H1 (cell line): Measurements from ENCODE around the gene HIPK3. TPM values are rescaled to one million over a fixed set of nuclear protein-coding genes. Genes with fewer than 3 reads are reported as not detected.

Source experiments
- GABPA ChIP-seq: IDR thresholded peaks from 2 replicates; pipeline ENCODE4 v1.6.1; 2011; ENCODE audit warnings: mild to moderate bottlenecking, low read length, moderate library complexity, borderline replicate concordance; ENCODE audit not compliant: insufficient read depth
- NANOG ChIP-seq: IDR thresholded peaks from 2 replicates; pipeline ENCODE4 v1.6.1; 2011; ENCODE audit warnings: low read length, low read depth, mild to moderate bottlenecking, inconsistent platforms; ENCODE audit not compliant: insufficient read depth, poor library complexity, severe bottlenecking
- RBBP5 ChIP-seq: IDR thresholded peaks from 2 replicates; pipeline ENCODE4 v1.7.1; 2012; ENCODE audit warnings: low read depth, mild to moderate bottlenecking, inconsistent platforms, low read length, moderate library complexity, borderline replicate concordance
- RFX5 ChIP-seq: IDR thresholded peaks from 2 replicates; pipeline ENCODE4 v1.6.1; 2011; ENCODE audit warnings: low read depth, low read length, improper control_type of control experiment, borderline replicate concordance
- SP4 ChIP-seq: IDR thresholded peaks from 2 replicates; pipeline ENCODE4 v1.6.1; 2012; ENCODE audit warnings: low read length, inconsistent platforms
- TAF7 ChIP-seq: optimal IDR thresholded peaks from 2 replicates; pipeline ENCODE3; 2011; ENCODE audit warnings: low read depth, mild to moderate bottlenecking, inconsistent platforms, low read length, moderate library complexity, borderline replicate concordance
- TEAD4 ChIP-seq: IDR thresholded peaks from 2 replicates; pipeline ENCODE4 v1.6.1; 2012; ENCODE audit warnings: low read depth, low read length, inconsistent platforms, mixed read lengths
- polyA plus RNA-seq, 7 experiments: library from polyadenylated mRNA; depleted of rRNA in 3 of 7; stranded (reverse) in 5 of 7; unstranded in 2 of 7; fragments of >200 nt in 5 of 7; fragments of 200-250 nt in 2 of 7; gene quantifications; 1 replicate in 5 of 7; 2 replicates in 1 of 7; 4 replicates in 1 of 7; pipeline versions ENCODE4 v1.2.1 to v1.2.3, GENCODE V29; 2011 to 2013; ENCODE audit warnings: missing spikeins in 2 of 7, mixed read lengths in 2 of 7
- total RNA-seq: library from RNA; stranded (reverse); fragmentation: NEBNext Ultra II Directional; extraction: Animal tissue kit (Norgen Biotek cat#: 25700); gene quantifications from 2 replicates; pipeline ENCODE4 v1.2.1, GENCODE V29; 2021
- TF ChIP-seq, protein P1 (sequence below): IDR thresholded peaks from 2 replicates; pipeline ENCODE4 v1.6.1; 2012; ENCODE audit warnings: inconsistent platforms
- TF ChIP-seq, protein P2 (sequence below): IDR thresholded peaks from 2 replicates; pipeline ENCODE4 v1.6.1; 2012; ENCODE audit warnings: low read length, inconsistent platforms

The HIPK3 gene
- total and polyA plus RNA-seq, 2 of the 8 experiments (the other 6 are each of a cell fraction or from before 2014, with no cell fraction given): 5.0 to 22.3 TPM

DNA sequence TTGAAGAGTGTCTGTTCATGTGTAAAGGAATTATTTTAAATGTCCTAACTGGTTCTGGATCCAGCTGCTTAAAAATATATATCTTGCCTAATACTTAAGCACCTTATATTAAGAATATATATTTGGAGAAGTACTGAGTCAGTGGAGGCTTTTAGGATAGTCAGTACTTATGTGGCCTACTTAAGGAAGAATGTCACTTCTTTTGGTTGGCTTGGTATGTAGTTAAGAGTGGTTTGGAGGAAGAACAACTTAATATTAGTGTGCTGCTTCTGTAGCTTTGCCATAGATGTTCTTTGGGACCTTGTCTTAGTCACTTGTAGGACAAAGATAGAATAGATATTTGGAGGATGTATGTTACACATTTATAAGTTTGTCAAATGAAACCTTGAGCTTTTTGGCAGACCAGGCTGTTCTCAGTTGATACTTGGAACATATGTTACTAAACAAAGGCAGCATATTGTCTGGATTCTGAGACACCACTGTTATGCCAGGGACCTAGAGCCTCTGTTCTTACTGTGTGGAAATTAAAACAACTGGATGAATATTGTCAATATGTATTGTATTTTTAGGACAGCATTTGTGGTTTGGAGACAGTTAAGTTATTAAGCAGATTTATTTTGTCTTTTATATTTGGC is 4.9 kb downstream of the HIPK3 start (continued):
- no peak for TF ChIP-seq NANOG
- TF ChIP-seq TEAD4: no peak
- no peak for TF ChIP-seq TAF7
- no peak for TF ChIP-seq GABPA
- TF ChIP-seq, protein P1, sequence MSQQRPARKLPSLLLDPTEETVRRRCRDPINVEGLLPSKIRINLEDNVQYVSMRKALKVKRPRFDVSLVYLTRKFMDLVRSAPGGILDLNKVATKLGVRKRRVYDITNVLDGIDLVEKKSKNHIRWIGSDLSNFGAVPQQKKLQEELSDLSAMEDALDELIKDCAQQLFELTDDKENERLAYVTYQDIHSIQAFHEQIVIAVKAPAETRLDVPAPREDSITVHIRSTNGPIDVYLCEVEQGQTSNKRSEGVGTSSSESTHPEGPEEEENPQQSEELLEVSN: no peak
- TF ChIP-seq RBBP5: no peak
- TF ChIP-seq SP4: no peak
- TF ChIP-seq RFX5: no peak
- TF ChIP-seq, protein P2, sequence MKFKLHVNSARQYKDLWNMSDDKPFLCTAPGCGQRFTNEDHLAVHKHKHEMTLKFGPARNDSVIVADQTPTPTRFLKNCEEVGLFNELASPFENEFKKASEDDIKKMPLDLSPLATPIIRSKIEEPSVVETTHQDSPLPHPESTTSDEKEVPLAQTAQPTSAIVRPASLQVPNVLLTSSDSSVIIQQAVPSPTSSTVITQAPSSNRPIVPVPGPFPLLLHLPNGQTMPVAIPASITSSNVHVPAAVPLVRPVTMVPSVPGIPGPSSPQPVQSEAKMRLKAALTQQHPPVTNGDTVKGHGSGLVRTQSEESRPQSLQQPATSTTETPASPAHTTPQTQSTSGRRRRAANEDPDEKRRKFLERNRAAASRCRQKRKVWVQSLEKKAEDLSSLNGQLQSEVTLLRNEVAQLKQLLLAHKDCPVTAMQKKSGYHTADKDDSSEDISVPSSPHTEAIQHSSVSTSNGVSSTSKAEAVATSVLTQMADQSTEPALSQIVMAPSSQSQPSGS: no peak
